ENCODE data around the gene SYK. TPM values are rescaled to one million over a fixed set of nuclear protein-coding genes. Genes with fewer than 3 reads are reported as not detected.
A peak's percentile ranks its signal among the peaks of the same experiment; 100 is the strongest.

The SYK gene
- total RNA-seq, 2 donors from 2014 or later = 4.5 to 43.6 TPM

DNA sequence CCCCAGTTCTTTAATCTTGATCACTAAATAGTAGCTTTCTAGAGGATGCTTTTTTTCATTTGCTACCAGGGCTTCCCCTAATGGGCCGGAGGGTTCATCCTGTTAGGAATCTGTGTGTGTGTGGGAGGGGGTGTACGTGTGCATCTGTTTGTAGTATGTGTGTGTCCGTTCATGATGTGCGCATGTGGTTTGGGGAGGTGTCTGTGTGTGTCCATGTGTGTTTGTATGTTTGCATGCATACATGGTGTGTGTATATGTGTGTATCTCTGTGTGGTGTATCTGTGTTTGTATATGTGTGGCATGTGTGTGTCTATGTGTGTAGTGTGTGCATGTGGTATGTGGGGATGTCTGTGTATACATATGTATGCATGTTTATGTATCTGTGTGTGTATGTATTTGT, 106.2 kb downstream of the SYK start:
- Histone ChIP-seq H3K4me1 (replicated peaks) (peaks cover 4% of the 10 kb centered on the region), H3K27me3 (replicated peaks; ENCODE audit: insufficient read depth) (no peaks in the 10 kb centered on the region), H3K27ac (no peak overlapping the region), H3K4me3 (no peak overlapping the region), H3K9me3 (no peaks in the 10 kb centered on the region), H3K36me3 (no peaks in the 10 kb centered on the region)
- DNase-seq (ENCODE audit: low spot score) = no peak
- TF ChIP-seq POLR2A (IDR thresholded peaks at IDR 0.05) (no peak), POLR2AphosphoS5 (IDR thresholded peaks at IDR 0.05) (no peak)
- TF ChIP-seq, protein P1, sequence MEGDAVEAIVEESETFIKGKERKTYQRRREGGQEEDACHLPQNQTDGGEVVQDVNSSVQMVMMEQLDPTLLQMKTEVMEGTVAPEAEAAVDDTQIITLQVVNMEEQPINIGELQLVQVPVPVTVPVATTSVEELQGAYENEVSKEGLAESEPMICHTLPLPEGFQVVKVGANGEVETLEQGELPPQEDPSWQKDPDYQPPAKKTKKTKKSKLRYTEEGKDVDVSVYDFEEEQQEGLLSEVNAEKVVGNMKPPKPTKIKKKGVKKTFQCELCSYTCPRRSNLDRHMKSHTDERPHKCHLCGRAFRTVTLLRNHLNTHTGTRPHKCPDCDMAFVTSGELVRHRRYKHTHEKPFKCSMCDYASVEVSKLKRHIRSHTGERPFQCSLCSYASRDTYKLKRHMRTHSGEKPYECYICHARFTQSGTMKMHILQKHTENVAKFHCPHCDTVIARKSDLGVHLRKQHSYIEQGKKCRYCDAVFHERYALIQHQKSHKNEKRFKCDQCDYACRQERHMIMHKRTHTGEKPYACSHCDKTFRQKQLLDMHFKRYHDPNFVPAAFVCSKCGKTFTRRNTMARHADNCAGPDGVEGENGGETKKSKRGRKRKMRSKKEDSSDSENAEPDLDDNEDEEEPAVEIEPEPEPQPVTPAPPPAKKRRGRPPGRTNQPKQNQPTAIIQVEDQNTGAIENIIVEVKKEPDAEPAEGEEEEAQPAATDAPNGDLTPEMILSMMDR (IDR thresholded peaks at IDR 0.05) = no peak
- 90% methylated on average over 4 of the region's 4 CpGs for WGBS
- intact Hi-C loops (cut with DNase I) = no loop called here

DNA sequence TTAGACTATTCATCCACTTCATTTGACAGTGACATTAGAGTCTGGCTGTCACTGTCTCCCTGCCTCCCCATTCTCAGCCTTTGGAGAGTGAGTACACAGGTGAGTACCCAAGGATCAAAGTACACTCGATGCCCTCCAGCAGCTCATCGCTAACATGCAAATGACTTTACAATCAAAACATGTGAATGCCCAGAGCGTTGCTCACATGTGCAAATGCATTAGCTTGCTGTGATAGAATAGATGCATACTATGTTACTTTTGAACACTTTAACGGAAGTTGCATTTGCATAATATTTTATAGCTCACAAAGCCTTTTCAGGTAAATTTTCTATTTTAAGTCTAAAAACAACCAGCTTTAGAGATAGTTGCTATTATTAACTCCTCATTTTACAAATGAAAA, 107.6 kb downstream of the SYK start:
- intact Hi-C loops (cut with DNase I) = no loop called here
- WGBS = 84% methylated on average over 4 of the region's 4 CpGs

DNA sequence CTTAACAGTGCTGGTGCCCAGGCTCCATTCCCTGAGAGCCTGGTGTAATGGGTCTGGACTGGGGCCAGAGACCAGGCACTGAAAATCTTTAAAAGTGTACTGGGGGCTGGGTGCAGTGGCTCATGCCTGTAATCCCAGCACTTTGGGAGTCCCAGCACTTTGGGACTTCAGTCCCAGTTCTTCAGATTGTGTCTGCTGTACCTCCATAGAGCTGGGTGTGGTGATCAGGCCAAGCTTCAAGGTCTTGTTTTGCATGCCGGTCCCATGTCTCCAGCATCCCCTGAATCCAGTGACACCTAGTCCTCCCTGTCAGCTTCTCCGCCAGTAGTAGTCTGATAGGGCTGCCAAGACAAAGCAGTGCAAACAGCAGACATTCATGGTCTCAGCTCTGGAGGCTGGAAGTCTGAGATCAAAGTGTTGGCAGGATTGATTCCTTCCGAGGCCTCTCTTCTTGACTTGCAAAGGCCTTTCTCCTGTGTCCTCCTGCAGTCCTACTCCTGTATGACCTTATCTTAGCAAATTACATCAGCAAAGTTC, 108.2 kb downstream of the SYK start:
- H3K27ac ChIP-seq = no peak overlapping the region
- TF ChIP-seq POLR2AphosphoS5 (IDR thresholded peaks at IDR 0.05) (no peak), POLR2A (IDR thresholded peaks at IDR 0.05) (no peak)
- TF ChIP-seq, protein P1 (IDR thresholded peaks at IDR 0.05) = no peak
- no peaks in the 10 kb centered on the region for H3K27me3 ChIP-seq (replicated peaks; ENCODE audit: insufficient read depth)
- H3K4me1 ChIP-seq (replicated peaks) = peaks cover 2% of the 10 kb centered on the region
- no peak for DNase-seq (ENCODE audit: low spot score)
- no peaks in the 10 kb centered on the region for H3K9me3 ChIP-seq
- intact Hi-C loops (cut with DNase I) = loop anchor here (10.0 kb wide), 1 partner anchor 295 kb away; no protein-coding TSS in a partner anchor
- no peaks in the 10 kb centered on the region for H3K36me3 ChIP-seq
- H3K4me3 ChIP-seq = no peak overlapping the region
- WGBS = 90% methylated on average over 3 of the region's 3 CpGs

More for the DNA sequence above, 107.6 kb downstream of the SYK start:
- H3K27ac ChIP-seq = no peak overlapping the region
- H3K4me1 ChIP-seq (replicated peaks) = peaks cover 4% of the 10 kb centered on the region
- no peaks in the 10 kb centered on the region for H3K36me3 ChIP-seq
- H3K4me3 ChIP-seq = no peak overlapping the region
- H3K9me3 ChIP-seq = no peaks in the 10 kb centered on the region
- H3K27me3 ChIP-seq (replicated peaks; ENCODE audit: insufficient read depth) = no peaks in the 10 kb centered on the region
- no peak for TF ChIP-seq POLR2A (IDR thresholded peaks at IDR 0.05)
- TF ChIP-seq, protein P1 (IDR thresholded peaks at IDR 0.05) = no peak
- TF ChIP-seq POLR2AphosphoS5 (IDR thresholded peaks at IDR 0.05) = no peak
- no peak for DNase-seq (ENCODE audit: low spot score)

DNA sequence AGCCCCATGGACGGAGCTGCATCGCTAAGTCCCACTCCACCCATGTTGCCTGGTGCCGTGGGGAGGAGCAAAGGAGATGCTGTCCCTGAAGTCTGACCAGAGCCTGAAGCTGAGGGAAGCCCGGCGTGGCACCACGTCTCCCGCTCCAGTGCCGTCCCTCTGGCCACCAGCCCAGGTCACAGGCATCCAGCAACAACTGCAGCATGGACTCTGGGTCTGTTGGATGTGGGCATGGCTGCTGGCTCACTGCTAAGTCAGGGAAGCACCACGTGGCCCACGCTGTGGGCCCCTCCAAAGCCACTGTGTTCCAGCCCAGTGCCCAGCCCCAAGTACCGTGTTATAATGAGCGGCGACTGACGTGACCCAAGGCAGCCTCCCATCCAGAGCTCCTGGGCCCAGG, 112.6 kb downstream of the SYK start:
- Histone ChIP-seq H3K4me1 (replicated peaks) (no peaks in the 10 kb centered on the region), H3K27ac (no peak overlapping the region), H3K4me3 (no peak overlapping the region), H3K9me3 (no peaks in the 10 kb centered on the region), H3K27me3 (replicated peaks; ENCODE audit: insufficient read depth) (no peaks in the 10 kb centered on the region), H3K36me3 (no peaks in the 10 kb centered on the region)
- intact Hi-C loops (cut with DNase I) = loop anchor here (10.0 kb wide), 1 partner anchor 291 kb away; no protein-coding TSS in a partner anchor
- DNase-seq (ENCODE audit: low spot score) = no peak
- 95% methylated on average over 14 of the region's 14 CpGs for WGBS
- TF ChIP-seq, protein P1 (IDR thresholded peaks at IDR 0.05) = no peak
- no peak for TF ChIP-seq POLR2AphosphoS5 (IDR thresholded peaks at IDR 0.05)
- TF ChIP-seq POLR2A (IDR thresholded peaks at IDR 0.05) = no peak

DNA sequence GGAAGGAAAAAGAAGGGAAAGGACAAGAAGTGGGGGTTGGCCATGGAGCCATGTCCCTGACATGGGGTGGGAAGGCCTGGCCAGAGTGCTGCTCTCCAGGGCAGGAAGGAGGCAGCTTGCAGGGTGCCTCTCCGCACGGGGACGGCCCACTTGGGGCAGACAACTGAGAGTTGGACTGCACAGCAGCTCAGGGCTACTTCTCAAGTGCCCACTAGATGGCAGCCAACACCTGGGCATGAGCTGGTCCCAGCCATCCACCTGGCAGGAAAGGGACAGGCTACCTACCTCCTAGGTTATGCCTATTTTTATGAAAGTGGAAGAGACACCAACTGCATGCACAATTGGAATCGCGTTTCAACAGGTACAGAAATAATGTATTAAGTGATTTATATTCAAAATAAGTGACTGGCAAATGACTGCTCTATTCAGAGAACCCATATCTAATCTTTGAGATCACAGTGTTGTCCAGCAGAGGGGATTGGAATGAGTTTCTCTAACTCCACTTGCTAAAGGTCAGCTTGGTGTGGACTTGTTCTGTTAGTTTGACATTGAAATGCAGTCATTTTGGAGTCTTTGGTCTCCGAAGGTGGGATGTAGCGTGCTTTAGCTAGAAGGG, 113.4 kb downstream of the SYK start:
- no peak overlapping the region for H3K27ac ChIP-seq
- DNase-seq (ENCODE audit: low spot score) = peak; percentile 76
- 10% methylated on average over 7 of the region's 7 CpGs for WGBS

More for the DNA sequence above, 113.4 kb downstream of the SYK start:
- intact Hi-C loops (cut with DNase I) = loop anchor here (5.0 to 10.0 kb wide), 4 partner anchors 122 to 812 kb away; no protein-coding TSS in a partner anchor
- Histone ChIP-seq H3K9me3 (no peaks in the 10 kb centered on the region), H3K36me3 (no peaks in the 10 kb centered on the region), H3K4me1 (replicated peaks) (peaks cover 3% of the 10 kb centered on the region), H3K27me3 (replicated peaks; ENCODE audit: insufficient read depth) (no peaks in the 10 kb centered on the region), H3K4me3 (no peak overlapping the region)
- peak; percentile 45 for TF ChIP-seq POLR2AphosphoS5 (IDR thresholded peaks at IDR 0.05)
- TF ChIP-seq, protein P1 (IDR thresholded peaks at IDR 0.05) = peak; percentile 87 to 97 (median 91)
- TF ChIP-seq POLR2A (IDR thresholded peaks at IDR 0.05) = no peak
